ENCODE data around the gene POLR1A. TPM values are rescaled to one million over a fixed set of nuclear protein-coding genes. Genes with fewer than 3 reads are reported as not detected.

Gene POLR1A
- total RNA-seq, 4 donors from 2014 or later: 15.3 to 22.3 (median 19.8) TPM

DNA sequence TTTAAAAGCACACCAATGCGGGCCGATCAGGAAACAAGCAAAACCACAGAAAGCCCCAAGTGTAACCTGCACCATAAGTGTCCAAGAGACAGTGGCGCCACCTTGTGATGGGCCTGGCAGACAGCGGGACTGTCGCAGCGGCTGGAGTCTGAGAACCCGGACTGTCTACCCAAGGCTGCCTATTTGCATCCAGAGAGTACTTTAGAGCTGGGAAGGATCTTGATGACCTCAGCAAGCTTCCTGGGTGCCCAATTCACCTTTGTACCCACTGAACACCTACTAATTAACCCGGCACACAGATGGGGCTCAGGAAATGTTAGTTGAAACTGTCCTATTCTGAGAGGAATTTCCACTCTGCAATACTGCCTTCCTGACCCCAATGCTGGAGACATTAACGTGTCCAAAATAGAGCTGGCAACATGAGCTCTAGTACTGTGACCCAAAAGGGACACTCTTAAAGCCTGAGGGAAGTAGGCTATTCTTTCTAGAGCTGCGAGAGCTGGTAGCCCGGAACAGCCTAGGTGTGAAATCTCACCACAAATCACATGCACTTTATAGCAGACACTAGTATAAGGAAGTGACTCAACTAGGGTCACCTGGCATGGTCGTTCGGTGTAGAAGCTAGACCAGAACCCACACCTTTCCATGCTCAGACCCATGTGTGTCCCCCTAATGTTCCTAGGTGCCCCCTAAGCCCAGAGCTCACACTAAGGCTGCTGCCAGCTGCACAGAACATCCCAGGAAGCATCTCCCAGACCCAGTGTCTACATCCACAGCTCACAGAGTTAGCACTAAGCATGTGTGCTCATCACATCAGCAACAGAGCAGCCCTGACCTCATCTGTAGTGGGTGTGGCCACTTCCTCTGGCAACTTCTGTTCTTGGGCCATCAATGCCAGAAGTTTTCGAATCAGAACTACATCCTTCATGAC, 25.4 kb downstream of the POLR1A start:
- Histone ChIP-seq H3K27me3 (no peaks in the 10 kb centered on the region), H3K36me3 (peaks cover 0 to 84% (median 7%) of the 10 kb centered on the region in 3 donors), H3K4me1 (peaks cover 0 to 14% (median 2%) of the 10 kb centered on the region in 4 donors), H3K9me3 (no peaks in the 10 kb centered on the region), H3K27ac (peak overlapping the region in 1 of 4 donors; percentile 7), H3K4me3 (no peak overlapping the region)
- TF ChIP-seq, protein P1, sequence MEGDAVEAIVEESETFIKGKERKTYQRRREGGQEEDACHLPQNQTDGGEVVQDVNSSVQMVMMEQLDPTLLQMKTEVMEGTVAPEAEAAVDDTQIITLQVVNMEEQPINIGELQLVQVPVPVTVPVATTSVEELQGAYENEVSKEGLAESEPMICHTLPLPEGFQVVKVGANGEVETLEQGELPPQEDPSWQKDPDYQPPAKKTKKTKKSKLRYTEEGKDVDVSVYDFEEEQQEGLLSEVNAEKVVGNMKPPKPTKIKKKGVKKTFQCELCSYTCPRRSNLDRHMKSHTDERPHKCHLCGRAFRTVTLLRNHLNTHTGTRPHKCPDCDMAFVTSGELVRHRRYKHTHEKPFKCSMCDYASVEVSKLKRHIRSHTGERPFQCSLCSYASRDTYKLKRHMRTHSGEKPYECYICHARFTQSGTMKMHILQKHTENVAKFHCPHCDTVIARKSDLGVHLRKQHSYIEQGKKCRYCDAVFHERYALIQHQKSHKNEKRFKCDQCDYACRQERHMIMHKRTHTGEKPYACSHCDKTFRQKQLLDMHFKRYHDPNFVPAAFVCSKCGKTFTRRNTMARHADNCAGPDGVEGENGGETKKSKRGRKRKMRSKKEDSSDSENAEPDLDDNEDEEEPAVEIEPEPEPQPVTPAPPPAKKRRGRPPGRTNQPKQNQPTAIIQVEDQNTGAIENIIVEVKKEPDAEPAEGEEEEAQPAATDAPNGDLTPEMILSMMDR (IDR thresholded peaks at IDR 0.05): peak; percentile 79 to 86 (median 79)
- TF ChIP-seq EP300 (IDR thresholded peaks at IDR 0.05) (no peak), POLR2A (IDR thresholded peaks at IDR 0.05) (no peak)
- 43 to 57% methylated on average over 9 to 14 of the region's 14 CpGs for WGBS, 2 donors
- peak; percentile 70 to 86 for DNase-seq (ENCODE audit: low spot score in 2 of 2)

DNA sequence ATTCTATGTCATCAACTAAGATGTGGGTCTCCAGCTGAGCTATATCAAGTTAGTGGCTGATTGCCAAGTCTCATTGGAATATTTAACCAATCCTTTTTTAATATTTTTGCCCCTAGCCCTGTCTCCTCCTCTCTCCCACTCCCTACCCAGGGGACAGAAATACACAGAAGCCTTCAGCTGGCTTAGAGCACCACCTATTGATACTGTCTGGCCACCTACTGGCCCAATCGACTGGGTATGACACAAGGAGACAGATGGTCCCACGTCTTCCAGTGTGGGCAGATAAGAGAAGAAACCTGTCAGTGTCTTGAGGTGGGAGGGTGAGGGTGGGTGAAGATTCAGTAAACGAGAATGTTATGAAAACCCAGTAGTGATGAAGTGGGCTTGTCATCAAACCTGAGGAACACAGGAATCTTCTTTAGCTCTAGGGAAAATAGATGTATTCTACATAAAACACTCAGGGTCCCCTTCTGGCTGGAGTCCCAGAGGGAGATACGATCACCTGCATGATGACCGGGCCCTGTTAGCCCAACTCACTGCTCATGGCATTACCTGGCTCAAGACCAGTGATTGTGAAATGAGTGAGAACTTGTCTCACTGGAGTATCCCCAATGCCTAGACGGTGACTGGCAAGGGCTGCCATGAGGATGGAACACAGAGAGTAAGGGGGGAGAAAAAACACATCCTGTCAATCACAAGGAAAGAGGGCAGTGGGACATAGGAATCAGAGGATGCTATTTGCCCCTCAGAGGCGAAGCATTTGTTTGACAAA, 26.7 kb downstream of the POLR1A start:
- Histone ChIP-seq H3K4me3 (no peak overlapping the region), H3K9me3 (no peaks in the 10 kb centered on the region), H3K27me3 (no peaks in the 10 kb centered on the region), H3K36me3 (peaks cover 0 to 85% (median 7%) of the 10 kb centered on the region in 3 donors), H3K27ac (no peak overlapping the region), H3K4me1 (peaks cover 0 to 14% (median 2%) of the 10 kb centered on the region in 4 donors)
- peak in 1 of 2 donors; percentile 67 for DNase-seq (ENCODE audit: low spot score in 2 of 2)
- TF ChIP-seq EP300 (IDR thresholded peaks at IDR 0.05) (no peak), POLR2A (IDR thresholded peaks at IDR 0.05) (no peak)
- TF ChIP-seq, protein P1 (IDR thresholded peaks at IDR 0.05): peak; percentile 39 to 66 (median 47)
- WGBS, 2 donors: 53 to 61% methylated on average over 7 of the region's 7 CpGs

DNA sequence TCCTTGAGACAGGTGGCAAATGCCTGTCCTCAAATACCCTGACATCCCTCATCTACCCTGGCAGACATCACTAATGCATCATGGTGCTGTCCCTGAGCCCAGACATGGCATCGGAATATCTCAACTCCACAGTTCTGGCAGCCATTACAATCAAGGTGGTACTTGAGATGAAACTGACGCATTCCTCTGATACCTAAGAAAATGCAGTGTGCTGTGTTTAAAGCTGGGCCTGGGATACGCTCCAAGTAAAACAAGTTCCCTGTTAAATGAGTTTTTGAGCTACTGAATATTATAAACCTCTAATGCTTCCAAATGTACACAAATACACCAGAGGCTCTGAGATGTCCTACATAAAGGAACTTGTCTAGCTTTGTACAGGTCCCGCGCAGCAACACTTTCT, 29.8 kb downstream of the POLR1A start:
- no peak overlapping the region for H3K4me3 ChIP-seq
- peaks cover 0 to 40% (median 16%) of the 10 kb centered on the region in 4 donors for H3K4me1 ChIP-seq
- 95 to 99% methylated on average over 5 of the region's 5 CpGs for WGBS, 2 donors
- H3K36me3 ChIP-seq: peaks cover 0 to 67% (median 7%) of the 10 kb centered on the region in 3 donors
- DNase-seq (ENCODE audit: low spot score in 2 of 2): peak in 1 of 2 donors; percentile 2
- no peaks in the 10 kb centered on the region for H3K9me3 ChIP-seq
- no peak overlapping the region for H3K27ac ChIP-seq
- TF ChIP-seq POLR2A (IDR thresholded peaks at IDR 0.05) (no peak), EP300 (IDR thresholded peaks at IDR 0.05) (no peak)
- TF ChIP-seq, protein P1 (IDR thresholded peaks at IDR 0.05): no peak
- no peaks in the 10 kb centered on the region for H3K27me3 ChIP-seq

DNA sequence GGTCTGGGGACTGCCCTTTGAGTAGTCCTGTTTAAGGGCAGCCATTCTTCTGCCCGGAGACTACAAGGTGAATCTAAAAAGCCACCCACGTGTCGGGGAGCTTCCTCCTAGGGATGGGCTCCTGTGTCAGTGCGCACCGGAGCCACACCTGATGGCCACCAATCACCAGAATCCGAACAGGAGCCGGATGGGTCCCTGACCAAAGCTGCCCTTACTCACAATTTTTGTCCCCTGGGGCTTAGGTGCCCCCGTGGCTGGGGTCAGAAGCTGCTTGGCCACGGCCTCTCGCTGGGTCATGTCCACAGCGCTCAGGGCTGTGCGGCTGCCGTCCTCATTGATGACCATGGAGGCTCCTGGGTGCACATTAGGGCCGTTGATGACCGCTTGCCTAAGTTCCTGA, 30.9 kb downstream of the POLR1A start:
- no peaks in the 10 kb centered on the region for H3K27me3 ChIP-seq
- no peaks in the 10 kb centered on the region for H3K9me3 ChIP-seq
- no peak overlapping the region for H3K27ac ChIP-seq
- TF ChIP-seq POLR2A (IDR thresholded peaks at IDR 0.05) (no peak), EP300 (IDR thresholded peaks at IDR 0.05) (no peak)
- TF ChIP-seq, protein P1 (IDR thresholded peaks at IDR 0.05): no peak
- H3K4me3 ChIP-seq: no peak overlapping the region
- WGBS, 2 donors: 88 to 95% methylated on average over 13 to 15 of the region's 15 CpGs
- no peak for DNase-seq (ENCODE audit: low spot score in 2 of 2)
- H3K4me1 ChIP-seq: peaks cover 0 to 29% (median 15%) of the 10 kb centered on the region in 4 donors
- H3K36me3 ChIP-seq: peaks cover 0 to 67% (median 11%) of the 10 kb centered on the region in 3 donors

Data from tibial nerve (tissue), 4 donors.